Measurements from ENCODE around the gene PSEN2. TPM values are rescaled to one million over a fixed set of nuclear protein-coding genes. Genes with fewer than 3 reads are reported as not detected.

PSEN2 gene
- total RNA-seq, 4 donors from 2014 or later, result 31.4 to 57.8 (median 39.1) TPM

DNA sequence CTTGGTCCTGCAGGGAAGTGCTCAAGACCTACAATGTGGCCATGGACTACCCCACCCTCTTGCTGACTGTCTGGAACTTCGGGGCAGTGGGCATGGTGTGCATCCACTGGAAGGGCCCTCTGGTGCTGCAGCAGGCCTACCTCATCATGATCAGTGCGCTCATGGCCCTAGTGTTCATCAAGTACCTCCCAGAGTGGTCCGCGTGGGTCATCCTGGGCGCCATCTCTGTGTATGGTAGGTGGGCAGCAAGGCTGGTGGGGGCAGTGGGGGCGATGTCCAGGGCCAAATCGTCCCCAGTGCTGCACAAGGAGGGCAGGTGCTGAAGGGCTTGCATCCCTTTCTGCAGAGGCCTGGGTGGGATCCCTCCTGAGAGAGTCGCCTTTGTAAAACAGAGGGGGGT, 18.4 kb downstream of the PSEN2 start:
- no peak overlapping the region for H3K4me3 ChIP-seq
- H3K4me1 ChIP-seq, result peaks cover 0 to 11% (median 0%) of the 10 kb centered on the region in 4 donors
- peaks cover 0 to 75% (median 0%) of the 10 kb centered on the region in 3 donors for H3K36me3 ChIP-seq
- no peak overlapping the region for H3K27ac ChIP-seq
- no peak for TF ChIP-seq POLR2A (IDR thresholded peaks at IDR 0.05)
- TF ChIP-seq, protein P1, sequence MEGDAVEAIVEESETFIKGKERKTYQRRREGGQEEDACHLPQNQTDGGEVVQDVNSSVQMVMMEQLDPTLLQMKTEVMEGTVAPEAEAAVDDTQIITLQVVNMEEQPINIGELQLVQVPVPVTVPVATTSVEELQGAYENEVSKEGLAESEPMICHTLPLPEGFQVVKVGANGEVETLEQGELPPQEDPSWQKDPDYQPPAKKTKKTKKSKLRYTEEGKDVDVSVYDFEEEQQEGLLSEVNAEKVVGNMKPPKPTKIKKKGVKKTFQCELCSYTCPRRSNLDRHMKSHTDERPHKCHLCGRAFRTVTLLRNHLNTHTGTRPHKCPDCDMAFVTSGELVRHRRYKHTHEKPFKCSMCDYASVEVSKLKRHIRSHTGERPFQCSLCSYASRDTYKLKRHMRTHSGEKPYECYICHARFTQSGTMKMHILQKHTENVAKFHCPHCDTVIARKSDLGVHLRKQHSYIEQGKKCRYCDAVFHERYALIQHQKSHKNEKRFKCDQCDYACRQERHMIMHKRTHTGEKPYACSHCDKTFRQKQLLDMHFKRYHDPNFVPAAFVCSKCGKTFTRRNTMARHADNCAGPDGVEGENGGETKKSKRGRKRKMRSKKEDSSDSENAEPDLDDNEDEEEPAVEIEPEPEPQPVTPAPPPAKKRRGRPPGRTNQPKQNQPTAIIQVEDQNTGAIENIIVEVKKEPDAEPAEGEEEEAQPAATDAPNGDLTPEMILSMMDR (IDR thresholded peaks at IDR 0.05), result no peak
- H3K27me3 ChIP-seq, result no peaks in the 10 kb centered on the region
- H3K9me3 ChIP-seq, result no peaks in the 10 kb centered on the region
- DNase-seq, result no peak

DNA sequence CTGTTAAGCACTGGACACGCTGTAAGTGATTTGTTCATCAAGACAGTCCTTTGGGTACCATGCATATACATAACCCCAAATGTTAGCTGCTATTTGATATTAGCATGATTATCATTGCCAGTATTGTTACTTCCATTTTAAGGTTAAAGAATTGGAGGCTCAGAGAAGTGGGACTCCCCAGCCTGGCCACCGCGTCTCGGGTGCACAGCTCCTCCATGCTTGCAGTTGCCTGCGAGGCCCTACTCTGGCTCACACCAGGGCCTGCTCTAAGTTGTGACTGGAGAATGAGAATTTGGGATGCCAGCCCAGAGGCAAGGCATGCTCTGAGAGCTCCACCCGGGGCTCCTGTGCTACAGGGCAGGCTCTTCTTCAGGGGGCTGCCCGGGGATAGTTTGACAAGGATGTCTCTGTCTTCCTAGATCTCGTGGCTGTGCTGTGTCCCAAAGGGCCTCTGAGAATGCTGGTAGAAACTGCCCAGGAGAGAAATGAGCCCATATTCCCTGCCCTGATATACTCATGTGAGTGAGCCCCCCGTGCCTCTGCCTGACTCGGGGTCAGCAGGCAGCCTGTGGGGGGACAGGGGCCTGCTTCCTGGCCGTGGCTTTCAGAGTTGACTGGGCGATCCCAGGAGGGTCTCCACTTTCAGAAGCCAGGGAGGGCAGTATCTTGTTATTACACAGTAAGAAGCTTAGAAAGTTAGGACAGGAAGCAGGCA, 19.4 kb downstream of the PSEN2 start:
- no peak for TF ChIP-seq POLR2A (IDR thresholded peaks at IDR 0.05)
- TF ChIP-seq, protein P1 (IDR thresholded peaks at IDR 0.05), result no peak
- Histone ChIP-seq H3K27ac (no peak overlapping the region), H3K4me1 (peaks cover 0 to 6% (median 0%) of the 10 kb centered on the region in 4 donors), H3K9me3 (no peaks in the 10 kb centered on the region), H3K4me3 (no peak overlapping the region), H3K36me3 (peaks cover 0 to 85% (median 0%) of the 10 kb centered on the region in 3 donors), H3K27me3 (no peaks in the 10 kb centered on the region)
- no peak for DNase-seq

DNA sequence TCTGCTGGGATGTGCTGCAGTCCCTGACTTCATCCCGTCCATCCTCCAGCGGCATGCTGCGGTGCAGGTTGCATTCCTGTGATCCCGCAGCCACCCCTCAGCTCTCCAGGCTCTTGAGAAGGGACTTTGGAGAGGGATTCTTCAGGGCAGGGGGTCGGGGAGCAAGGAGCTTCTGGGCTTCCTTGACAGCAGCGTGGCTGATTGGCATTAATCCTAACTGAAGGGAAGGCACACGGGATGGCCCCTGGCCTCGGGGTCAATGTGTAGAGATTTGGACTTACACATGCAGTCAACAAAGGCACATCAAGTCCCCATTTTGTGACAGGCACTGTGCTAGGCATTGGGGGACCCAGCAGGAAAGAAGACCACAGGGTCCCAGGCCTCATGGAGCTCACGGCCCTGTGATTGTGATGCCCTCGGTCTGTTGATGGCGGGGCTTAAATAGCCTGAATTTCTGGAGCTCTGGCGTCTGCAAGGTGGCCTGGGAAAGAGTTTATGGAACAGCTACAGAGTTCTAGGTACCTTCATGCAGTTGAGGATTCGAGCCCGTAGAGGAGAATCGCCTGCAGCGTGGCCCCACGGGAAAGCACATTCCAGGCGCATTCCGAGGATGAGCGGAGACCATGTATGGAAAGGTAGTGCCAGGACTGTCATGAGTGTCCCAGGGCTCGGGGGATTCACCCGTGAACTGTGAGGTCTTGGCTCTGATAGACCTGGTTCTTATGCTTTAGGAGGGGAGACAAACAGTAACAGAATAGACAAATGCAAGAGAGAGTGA, 20.1 kb downstream of the PSEN2 start:
- H3K4me3 ChIP-seq, result no peak overlapping the region
- TF ChIP-seq, protein P1 (IDR thresholded peaks at IDR 0.05), result no peak
- TF ChIP-seq POLR2A (IDR thresholded peaks at IDR 0.05), result no peak
- DNase-seq, result no peak
- peaks cover 0 to 86% (median 0%) of the 10 kb centered on the region in 3 donors for H3K36me3 ChIP-seq
- no peak overlapping the region for H3K27ac ChIP-seq
- no peaks in the 10 kb centered on the region for H3K9me3 ChIP-seq
- H3K4me1 ChIP-seq, result no peaks in the 10 kb centered on the region
- H3K27me3 ChIP-seq, result no peaks in the 10 kb centered on the region

DNA sequence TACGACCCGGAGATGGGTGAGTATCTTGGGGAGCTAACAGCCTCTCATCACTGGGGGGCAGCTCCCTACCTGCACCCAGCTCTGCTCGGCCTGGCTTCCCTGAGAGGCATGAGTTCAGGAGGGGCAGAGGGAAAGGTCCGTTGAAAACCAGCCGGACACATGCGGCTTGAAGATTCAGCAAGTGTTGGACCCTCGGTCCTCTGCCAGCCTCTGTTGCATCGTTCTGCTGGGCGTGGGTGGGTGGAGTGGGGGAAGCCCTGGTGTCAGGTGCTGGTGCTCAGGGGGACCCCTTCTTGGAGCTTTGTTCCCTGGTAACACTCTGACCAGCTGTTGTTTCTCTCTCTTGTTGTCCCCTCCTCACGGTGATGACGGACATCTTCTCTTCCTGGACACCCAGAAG, 20.9 kb downstream of the PSEN2 start:
- H3K36me3 ChIP-seq, result peaks cover 0 to 84% (median 0%) of the 10 kb centered on the region in 3 donors
- TF ChIP-seq, protein P1 (IDR thresholded peaks at IDR 0.05), result no peak
- no peak for TF ChIP-seq POLR2A (IDR thresholded peaks at IDR 0.05)
- no peaks in the 10 kb centered on the region for H3K4me1 ChIP-seq
- no peak for DNase-seq
- H3K27me3 ChIP-seq, result no peaks in the 10 kb centered on the region
- no peaks in the 10 kb centered on the region for H3K9me3 ChIP-seq
- no peak overlapping the region for H3K4me3 ChIP-seq
- no peak overlapping the region for H3K27ac ChIP-seq

DNA sequence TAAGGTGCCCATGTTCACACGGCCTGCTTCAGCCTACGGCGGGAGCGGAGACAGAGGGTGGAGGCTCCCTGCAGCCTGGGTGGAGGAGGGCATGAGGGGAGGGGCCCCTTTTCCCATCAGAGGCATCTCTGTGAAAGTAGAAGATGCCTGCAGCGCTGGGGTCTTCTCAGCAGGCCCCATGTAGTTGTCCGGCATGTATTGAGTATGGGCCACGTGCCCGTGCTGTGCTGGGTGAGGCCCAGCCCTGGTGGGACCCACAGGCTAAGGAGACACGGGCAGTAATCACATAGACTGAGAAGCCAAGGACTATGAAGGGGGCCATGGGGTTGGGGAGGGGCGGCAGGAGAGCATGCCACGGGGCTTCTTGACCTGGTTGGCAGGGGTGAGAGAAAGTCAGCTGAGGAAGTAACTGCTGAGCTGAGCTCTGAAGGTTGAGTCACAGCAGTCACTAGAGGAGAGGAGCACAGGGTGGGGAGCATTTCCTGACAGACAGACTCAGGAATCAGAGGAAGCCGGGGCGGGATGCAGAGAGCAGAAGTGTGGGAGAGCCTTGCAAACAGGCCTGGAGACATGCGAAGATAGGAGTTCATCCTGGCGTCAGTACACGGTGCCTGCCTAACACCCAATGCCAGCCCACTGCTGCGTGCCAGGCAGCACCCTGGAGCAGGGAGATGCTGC, 21.6 kb downstream of the PSEN2 start:
- H3K27me3 ChIP-seq, result no peaks in the 10 kb centered on the region
- peaks cover 0 to 86% (median 0%) of the 10 kb centered on the region in 3 donors for H3K36me3 ChIP-seq
- DNase-seq, result no peak
- no peaks in the 10 kb centered on the region for H3K4me1 ChIP-seq
- no peak overlapping the region for H3K27ac ChIP-seq
- H3K4me3 ChIP-seq, result no peak overlapping the region
- no peak for TF ChIP-seq POLR2A (IDR thresholded peaks at IDR 0.05)
- TF ChIP-seq, protein P1 (IDR thresholded peaks at IDR 0.05), result no peak
- no peaks in the 10 kb centered on the region for H3K9me3 ChIP-seq
